PC-9 (cell line): Measurements from ENCODE around the gene NAPB. TPM values are rescaled to one million over a fixed set of nuclear protein-coding genes. Genes with fewer than 3 reads are reported as not detected.

Experiments
- BruUV-seq: library from RNA; stranded (reverse); fragments of 400-500 nt; replicated peaks from 2 replicates; lab custom pipeline; 2021; lab: Mats Ljungman, UMichigan
- CTCF ChIA-PET: fragments of 300-600 bp; sonication (Branson Sonifier 250); formaldehyde crosslinking; loops from one replicate; lab custom pipeline; 2022; ENCODE audit warnings: antibody characterized with exemption; lab: Charles Lee
- POLR2A ChIA-PET: fragments of 300-600 bp; sonication (Branson Sonifier 250); formaldehyde crosslinking; loops from one replicate; lab custom pipeline; 2022; ENCODE audit warnings: antibody characterized with exemption; ENCODE audit not compliant: unreplicated experiment; lab: Charles Lee
- DNase-seq, 2 experiments: peaks; one replicate each; pipeline versions ENCODE4 v3.0.0 to v3.0.0-alpha.2; 2015 to 2022; ENCODE audit warnings: mixed read lengths in 1 of 2
- H2AFZ ChIP-seq: fragments of 200-600 bp; sonication (generic); 2 replicates; pipeline ENCODE4 v1.8.1; 2017; ENCODE audit warnings: antibody characterized with exemption
- H3F3A ChIP-seq: fragments of 200-600 bp; sonication (generic); 2 replicates; pipeline ENCODE4 v1.8.1; 2017; ENCODE audit warnings: antibody characterized with exemption, mild to moderate bottlenecking, low read depth; ENCODE audit not compliant: insufficient read depth
- H3K27ac ChIP-seq: fragments of 200-600 bp; sonication (generic); 2 replicates; pipeline ENCODE4 v1.6.1; 2016; ENCODE audit warnings: mixed run types
- H3K27me3 ChIP-seq: fragments of 200-600 bp; sonication (generic); 2 replicates; pipeline ENCODE4 v1.6.1; 2016; ENCODE audit warnings: low read depth, mixed run types; ENCODE audit not compliant: insufficient read depth
- H3K36me3 ChIP-seq: fragments of 200-600 bp; sonication (generic); 2 replicates; pipeline ENCODE4 v1.6.1; 2016; ENCODE audit warnings: low read depth, mixed run types
- H3K4me1 ChIP-seq: fragments of 200-600 bp; sonication (generic); replicated peaks from 2 replicates; pipeline ENCODE4 v1.6.1; 2016; ENCODE audit warnings: mixed run types; ENCODE audit not compliant: insufficient read depth
- H3K4me2 ChIP-seq: fragments of 200-600 bp; sonication (generic); 2 replicates; pipeline ENCODE4 v1.6.1; 2017; ENCODE audit warnings: mixed run types
- H3K4me3 ChIP-seq: fragments of 200-600 bp; sonication (generic); 2 replicates; pipeline ENCODE4 v1.6.1; 2016; ENCODE audit warnings: mixed run types
- H3K79me2 ChIP-seq: fragments of 200-600 bp; sonication (generic); 2 replicates; pipeline ENCODE4 v1.6.1; 2017; ENCODE audit warnings: low read depth, mixed run types
- H3K9me2 ChIP-seq: fragments of 200-600 bp; sonication (generic); 2 replicates; pipeline ENCODE4 v1.8.1; 2017; ENCODE audit warnings: mild to moderate bottlenecking; ENCODE audit not compliant: insufficient read depth
- H3K9me3 ChIP-seq: fragments of 200-600 bp; sonication (generic); 2 replicates; pipeline ENCODE4 v1.8.1; 2016; ENCODE audit warnings: low read depth; ENCODE audit not compliant: insufficient read depth
- H4K20me1 ChIP-seq: fragments of 200-600 bp; sonication (generic); 2 replicates; pipeline ENCODE4 v1.8.1; 2017; ENCODE audit not compliant: insufficient read depth
- EZH2 ChIP-seq: fragments of 200-600 bp; sonication (generic); IDR thresholded peaks from 2 replicates; pipeline ENCODE4 v1.8.0; 2017; ENCODE audit warnings: antibody characterized with exemption, low read depth
- intact Hi-C: fragments of 100-400 bp; cut with micrococcal nuclease; formaldehyde crosslinking; loops from one replicate; pipeline ENCODE4 v1.10.0; 2022; ENCODE audit not compliant: unreplicated experiment
- total RNA-seq: library from RNA; stranded (reverse); gene quantifications from 2 replicates; pipeline ENCODE4 v1.2.3, GENCODE V29; 2021
- TF ChIP-seq, protein P1 (sequence below): fragments of 200-600 bp; sonication (generic); conservative IDR thresholded peaks from 2 replicates; pipeline ENCODE4 v1.6.1; 2017; ENCODE audit warnings: mixed run types, antibody characterized with exemption, mild to moderate bottlenecking, moderate library complexity

Gene NAPB
- total RNA-seq, 1 experiment from 2014 or later = 16.5 TPM

DNA sequence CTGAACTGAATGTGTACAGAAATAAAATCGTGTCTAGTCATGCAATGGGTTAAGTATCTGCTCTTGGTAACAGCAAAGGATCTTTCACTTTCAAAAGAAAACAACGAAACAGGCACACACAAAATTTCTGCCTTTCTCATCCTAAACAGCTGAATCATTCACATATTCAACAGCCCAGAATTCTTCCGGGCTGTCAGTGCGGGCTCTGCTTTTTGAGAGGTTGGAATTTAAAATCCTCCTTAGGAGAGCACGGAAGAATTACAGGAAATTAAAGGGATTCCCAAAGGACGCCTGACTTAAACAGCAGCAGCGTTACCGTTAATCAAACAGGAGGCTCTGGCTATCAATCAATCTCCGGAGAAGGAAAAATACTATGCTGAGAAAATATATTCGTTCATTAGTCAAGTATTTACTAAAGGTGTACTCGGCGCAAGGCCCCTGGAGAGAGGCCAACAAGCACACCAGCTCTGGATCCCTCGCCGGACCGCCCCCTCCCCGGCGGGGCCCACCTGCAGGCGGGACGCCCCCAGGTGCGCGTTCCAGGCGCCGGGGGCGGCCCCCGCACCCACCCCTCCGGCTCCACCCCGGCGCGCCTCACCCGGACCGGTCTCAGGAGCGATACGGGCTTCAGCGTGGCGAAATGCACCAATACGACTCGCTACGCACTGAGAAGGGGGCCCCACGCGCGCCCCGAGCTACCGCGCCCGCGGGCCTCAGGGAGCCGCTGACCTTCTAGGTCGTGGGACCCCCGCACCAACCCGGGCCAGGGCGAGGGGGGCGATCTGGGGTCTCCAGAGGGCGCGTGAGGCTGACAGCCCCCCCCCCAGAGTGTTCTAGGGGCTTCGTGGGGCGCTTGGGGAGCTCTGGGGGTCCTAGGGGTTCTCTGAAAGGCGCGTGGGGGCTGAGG lies 1.0 kb downstream of the NAPB start:
- peaks cover 55% of the 10 kb centered on the region for H3K79me2 ChIP-seq

GRCh38 chr20:23419657-23419994 lies 1.7 kb downstream of the NAPB start:
- CTCF ChIA-PET = interaction anchor here (0.6 kb wide), 1 partner anchor 18 kb away, joined by 4 read pairs; no protein-coding TSS in a partner anchor
- H3K27ac ChIP-seq = peak overlapping the region; percentile 22; the same call in 1 of the 2 replicates
- no peak overlapping the region for H2AFZ ChIP-seq

More for the DNA sequence above, 1.0 kb downstream of the NAPB start:
- Histone ChIP-seq H3K4me3 (peak overlapping the region; percentile 78), H3K27me3 (no peaks in the 10 kb centered on the region), H3K9me2 (no peaks in the 10 kb centered on the region), H3K4me1 (peaks cover 10% of the 10 kb centered on the region), H3K9me3 (no peaks in the 10 kb centered on the region; the same call in 1 of the 2 replicates), H2AFZ (peak overlapping the region; percentile 86), H3K4me2 (peak overlapping the region; percentile 82), H3K36me3 (0 out of 2 replicates have a peak, but pooled peaks cover 6% of the 10 kb centered on the region), H4K20me1 (peaks cover 25% of the 10 kb centered on the region), H3F3A (peaks cover 8% of the 10 kb centered on the region), H3K27ac (peak overlapping the region; percentile 22; the same call in 1 of the 2 replicates)
- ChIA-PET CTCF (no interaction called here), POLR2A (interaction anchor here (0.6 kb wide), 1 partner anchor 601 kb away, joined by 3 read pairs; no protein-coding TSS in a partner anchor)
- TF ChIP-seq, protein P1, sequence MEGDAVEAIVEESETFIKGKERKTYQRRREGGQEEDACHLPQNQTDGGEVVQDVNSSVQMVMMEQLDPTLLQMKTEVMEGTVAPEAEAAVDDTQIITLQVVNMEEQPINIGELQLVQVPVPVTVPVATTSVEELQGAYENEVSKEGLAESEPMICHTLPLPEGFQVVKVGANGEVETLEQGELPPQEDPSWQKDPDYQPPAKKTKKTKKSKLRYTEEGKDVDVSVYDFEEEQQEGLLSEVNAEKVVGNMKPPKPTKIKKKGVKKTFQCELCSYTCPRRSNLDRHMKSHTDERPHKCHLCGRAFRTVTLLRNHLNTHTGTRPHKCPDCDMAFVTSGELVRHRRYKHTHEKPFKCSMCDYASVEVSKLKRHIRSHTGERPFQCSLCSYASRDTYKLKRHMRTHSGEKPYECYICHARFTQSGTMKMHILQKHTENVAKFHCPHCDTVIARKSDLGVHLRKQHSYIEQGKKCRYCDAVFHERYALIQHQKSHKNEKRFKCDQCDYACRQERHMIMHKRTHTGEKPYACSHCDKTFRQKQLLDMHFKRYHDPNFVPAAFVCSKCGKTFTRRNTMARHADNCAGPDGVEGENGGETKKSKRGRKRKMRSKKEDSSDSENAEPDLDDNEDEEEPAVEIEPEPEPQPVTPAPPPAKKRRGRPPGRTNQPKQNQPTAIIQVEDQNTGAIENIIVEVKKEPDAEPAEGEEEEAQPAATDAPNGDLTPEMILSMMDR = no peak
- TF ChIP-seq EZH2 = no peak
- intact Hi-C loops = no loop called here
- BruUV-seq = no TSS peak
- DNase-seq = peak; percentile 45 to 53

GRCh38 chr20:23417861-23418260 lies 3.4 kb downstream of the NAPB start:
- H3K4me2 ChIP-seq = no peak overlapping the region
- ChIA-PET CTCF (no interaction called here), POLR2A (no interaction called here)
- H2AFZ ChIP-seq = no peak overlapping the region
- no peak overlapping the region for H3K27ac ChIP-seq
- no TSS peak for BruUV-seq
- TF ChIP-seq, protein P1 = no peak
- TF ChIP-seq EZH2 = no peak
- peaks cover 30% of the 10 kb centered on the region for H4K20me1 ChIP-seq
- peaks cover 76% of the 10 kb centered on the region for H3K79me2 ChIP-seq
- H3K4me1 ChIP-seq = peaks cover 10% of the 10 kb centered on the region
- no peak overlapping the region for H3K4me3 ChIP-seq
- no peaks in the 10 kb centered on the region for H3K9me2 ChIP-seq
- no peak for DNase-seq
- intact Hi-C loops = no loop called here
- no peaks in the 10 kb centered on the region for H3K9me3 ChIP-seq
- H3K36me3 ChIP-seq = 0 out of 2 replicates have a peak, but pooled peaks cover 6% of the 10 kb centered on the region
- H3F3A ChIP-seq = peaks cover 8% of the 10 kb centered on the region
- H3K27me3 ChIP-seq = no peaks in the 10 kb centered on the region

More at GRCh38 chr20:23419657-23419994, 1.7 kb downstream of the NAPB start:
- no peaks in the 10 kb centered on the region for H3K9me2 ChIP-seq
- H3K4me3 ChIP-seq = peak overlapping the region; percentile 78
- peaks cover 10% of the 10 kb centered on the region for H3K4me1 ChIP-seq
- 0 out of 2 replicates have a peak, but pooled peaks cover 6% of the 10 kb centered on the region for H3K36me3 ChIP-seq
- peak overlapping the region; percentile 82 for H3K4me2 ChIP-seq
- no peaks in the 10 kb centered on the region for H3K27me3 ChIP-seq
- H4K20me1 ChIP-seq = peaks cover 27% of the 10 kb centered on the region
- BruUV-seq = no TSS peak
- H3K79me2 ChIP-seq = peaks cover 59% of the 10 kb centered on the region
- peaks cover 8% of the 10 kb centered on the region for H3F3A ChIP-seq
- TF ChIP-seq, protein P1 = no peak
- TF ChIP-seq EZH2 = no peak
- no peak for DNase-seq
- POLR2A ChIA-PET = interaction anchor here (0.6 kb wide), 1 partner anchor 601 kb away, joined by 3 read pairs; no protein-coding TSS in a partner anchor
- H3K9me3 ChIP-seq = no peaks in the 10 kb centered on the region
- intact Hi-C loops = no loop called here
